Activated CD4-positive, CD25-positive, alpha-beta regulatory T cell treated with anti-CD3 and anti-CD28 coated beads, Interleukin-2, amount 50 U/mL, for 16 hours (primary cell): Measurements from ENCODE around the gene ANKRD40CL.
A peak's percentile ranks its signal among the peaks of the same experiment; 100 is the strongest.
"Not testable (repeated sequence)": the region's sequence is repeated elsewhere in the genome, so short reads cannot be mapped to it uniquely, and the experiment has no call there.

Source experiments
- DNase-seq: peaks from one replicate; pipeline ENCODE4 v3.0.0-alpha.2; 2020; ENCODE audit warnings: low read depth, low spot score

The ANKRD40CL gene

GRCh38 chr17:50762177-50762576 is 5.1 kb downstream of the ANKRD40CL start:
- no peak for DNase-seq

- DNase-seq: no peak
Observed at GRCh38 chr17:50758989-50759544, 8.3 kb downstream of the ANKRD40CL start.

- no peak for DNase-seq
Observed at GRCh38 chr17:50758524-50758923, 8.8 kb downstream of the ANKRD40CL start.

GRCh38 chr17:50754521-50754920 is 12.8 kb downstream of the ANKRD40CL start:
- DNase-seq: no peak

DNA sequence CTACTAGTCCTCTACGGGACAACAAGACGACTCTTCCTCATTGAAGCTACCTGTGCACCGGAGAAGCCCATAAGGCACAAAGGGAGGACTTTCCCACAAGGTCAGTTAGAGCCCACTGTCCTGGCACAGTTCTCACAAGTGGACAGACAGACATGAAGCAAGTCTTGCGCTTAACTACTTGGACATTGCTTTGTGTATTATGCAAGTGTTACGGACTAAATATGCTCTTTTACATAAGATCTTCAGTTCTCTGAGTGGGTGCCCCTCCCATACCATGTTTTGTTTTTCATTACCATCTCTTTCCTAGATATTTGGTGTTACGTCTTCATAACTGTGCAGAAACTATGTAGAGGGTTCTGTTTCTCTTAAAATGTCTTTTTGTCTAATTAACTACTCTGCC is 18.1 kb downstream of the ANKRD40CL start:
- DNase-seq: no peak

GRCh38 chr17:50745631-50746030 is 21.7 kb downstream of the ANKRD40CL start:
- no peak for DNase-seq

DNA sequence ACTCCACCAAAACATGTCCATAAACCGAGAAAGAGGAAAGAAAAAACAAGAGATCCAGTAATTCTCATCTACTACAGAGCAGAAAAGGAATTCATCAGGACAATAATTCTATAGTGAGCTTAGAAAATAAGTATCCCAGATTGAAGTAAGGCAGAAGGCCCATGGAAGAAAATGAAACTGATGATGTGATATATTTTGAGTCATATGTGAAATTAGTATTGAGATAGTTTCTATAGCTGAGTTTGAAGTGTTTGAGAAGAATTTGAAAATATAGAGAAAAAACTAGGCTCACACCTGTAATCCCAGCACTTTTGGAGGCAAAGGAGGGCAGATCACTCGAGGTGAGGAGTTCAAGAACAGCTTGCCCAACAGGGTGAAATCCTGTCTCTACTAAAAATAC is 28.2 kb downstream of the ANKRD40CL start:
- DNase-seq: no peak

DNA sequence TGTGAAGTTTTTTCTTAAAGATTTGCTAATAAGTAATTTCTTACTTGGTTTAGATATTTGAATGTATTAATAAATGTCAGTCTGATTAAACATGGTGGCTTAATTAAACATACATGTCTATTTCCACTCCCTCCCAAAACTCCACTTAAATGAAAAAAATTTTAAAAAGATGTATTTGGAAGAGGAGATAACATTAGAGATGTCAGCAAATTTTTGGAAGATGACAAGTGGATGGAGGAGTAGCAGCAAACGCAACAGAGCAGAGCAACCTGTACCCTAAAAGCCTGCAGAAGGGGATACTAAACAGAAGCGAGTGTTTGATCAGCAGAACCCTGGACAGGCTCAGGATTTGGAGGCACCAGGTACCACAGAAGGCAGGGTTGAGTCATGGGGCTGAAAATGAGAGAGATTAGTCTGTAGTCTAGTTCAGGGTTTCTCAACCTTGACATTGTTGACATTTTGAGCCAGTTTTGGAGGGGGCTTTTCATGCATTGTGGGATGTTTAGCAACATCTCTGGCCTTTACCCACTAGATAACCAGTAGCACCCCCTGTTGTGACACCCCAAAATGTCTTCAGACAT is 30.1 kb downstream of the ANKRD40CL start:
- no peak for DNase-seq

- DNase-seq: no peak
Observed at GRCh38 chr17:50735287-50735686, 32.0 kb downstream of the ANKRD40CL start.

GRCh38 chr17:50731575-50732460 is 35.5 kb downstream of the ANKRD40CL start:
- DNase-seq: no peak

DNA sequence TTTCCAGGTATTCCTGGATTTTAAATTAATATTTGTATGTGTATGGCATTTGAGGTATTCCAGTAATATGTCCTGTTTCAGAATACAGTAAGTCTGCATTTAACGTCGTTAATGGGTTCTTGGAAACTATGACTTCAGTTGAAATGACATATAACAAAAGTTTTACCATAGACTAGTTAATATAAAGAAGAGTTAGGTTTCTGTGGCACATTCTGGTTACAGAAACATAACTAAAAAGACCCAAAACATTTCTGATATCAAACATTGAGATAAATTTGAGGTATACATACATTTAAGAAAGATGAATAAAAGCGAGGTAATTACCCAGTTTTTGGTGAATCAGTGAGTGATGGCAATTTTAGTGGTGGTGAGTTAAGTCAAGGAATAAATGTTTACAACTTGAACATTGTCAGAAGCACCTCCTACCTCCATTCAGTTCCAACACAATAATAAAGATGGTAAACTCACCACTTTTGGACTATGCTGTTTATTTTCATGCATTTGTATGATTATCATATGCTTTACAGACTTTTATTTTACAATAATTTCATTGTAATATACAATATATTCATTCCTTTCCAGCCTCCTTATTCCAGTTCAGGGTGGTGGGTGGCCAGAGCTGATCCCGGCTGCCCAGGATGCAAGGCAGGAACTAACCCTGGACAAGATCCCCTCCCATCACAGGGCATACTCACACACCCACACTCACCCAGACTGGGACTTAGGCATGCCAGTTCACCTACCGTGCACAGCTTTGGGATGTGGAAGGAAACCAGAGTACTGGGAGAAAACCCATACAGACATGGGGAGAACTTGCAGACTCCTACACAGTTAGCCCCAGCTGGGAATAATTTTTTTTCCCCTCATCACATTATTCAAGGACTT is 38.2 kb downstream of the ANKRD40CL start:
- no peak for DNase-seq

DNA sequence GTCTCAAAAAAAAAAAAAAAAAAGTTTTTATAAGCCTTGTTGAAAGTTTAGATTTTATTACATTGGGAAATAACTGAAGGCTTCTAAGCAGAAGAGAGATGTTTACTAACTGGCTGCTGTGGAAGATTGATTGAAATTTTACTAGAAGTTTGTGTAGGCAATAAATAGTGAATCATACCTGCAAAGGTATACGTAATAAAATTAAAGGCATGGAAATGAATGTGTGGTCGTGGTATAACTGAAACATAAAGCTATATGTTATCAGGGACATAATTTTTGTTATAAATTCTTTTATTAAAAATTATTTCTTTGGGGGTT is 39.2 kb downstream of the ANKRD40CL start:
- no peak for DNase-seq

- DNase-seq: no peak
Observed at GRCh38 chr17:50725769-50726655, 41.3 kb downstream of the ANKRD40CL start.

DNA sequence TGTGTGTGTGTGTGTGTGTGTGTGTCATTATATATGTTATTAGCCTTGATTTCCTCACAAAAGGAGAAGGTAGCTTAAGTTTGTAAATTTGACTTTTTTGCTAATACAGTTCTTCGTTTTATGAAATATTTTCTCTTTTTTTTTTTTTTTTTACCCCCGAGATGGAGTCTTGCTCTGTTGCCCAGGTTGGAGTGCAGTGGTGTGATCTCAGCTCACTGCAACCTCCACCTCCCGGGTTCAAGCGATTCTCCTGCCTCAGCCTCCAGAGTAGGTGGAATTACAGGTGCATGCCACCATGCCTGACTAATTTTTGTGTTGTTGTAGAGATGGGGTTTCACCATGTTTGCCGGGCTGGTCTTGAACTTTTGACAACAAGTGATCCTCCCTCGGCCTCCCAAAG is 42.7 kb downstream of the ANKRD40CL start:
- not testable (repeated sequence) for DNase-seq

- DNase-seq: no peak
Observed at GRCh38 chr17:50722746-50723145, 44.6 kb downstream of the ANKRD40CL start.

DNA sequence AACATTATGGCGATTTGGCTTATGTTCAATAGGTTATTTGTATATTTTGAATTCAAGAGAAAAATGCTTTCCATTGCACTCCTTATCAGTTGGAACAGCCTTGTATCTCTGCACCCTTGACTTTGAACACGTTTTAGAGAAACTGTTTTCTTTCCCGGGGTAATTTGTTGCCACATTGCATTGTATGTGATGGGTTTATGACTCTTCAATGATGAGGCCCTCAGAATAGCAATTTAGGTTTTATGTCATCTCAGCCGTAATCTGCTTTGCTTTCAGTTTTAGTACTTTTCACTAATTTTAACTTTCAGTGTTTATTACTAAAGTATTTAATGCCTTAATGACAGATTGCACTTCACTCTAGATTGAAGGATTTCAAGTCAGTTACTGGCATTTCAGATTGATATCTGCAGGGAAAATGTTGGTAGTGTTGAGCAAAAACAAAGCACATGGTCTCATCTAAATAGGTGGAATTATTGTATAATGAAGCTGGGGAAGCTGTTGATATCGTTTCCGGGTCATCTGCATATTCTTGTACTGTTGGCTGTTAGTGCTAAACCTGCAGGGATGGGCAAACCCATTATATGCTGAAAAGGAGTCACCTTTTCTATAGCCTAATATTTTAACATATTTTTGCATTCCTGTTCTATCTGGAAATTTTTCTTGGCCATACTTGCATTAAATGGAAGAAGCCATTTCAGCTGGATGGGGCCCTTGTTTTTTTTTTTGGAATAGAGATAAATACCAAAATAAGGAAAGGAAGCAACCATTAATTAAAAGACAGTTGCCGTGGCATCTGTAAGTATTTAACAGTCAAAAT is 45.9 kb downstream of the ANKRD40CL start:
- DNase-seq: no peak

DNA sequence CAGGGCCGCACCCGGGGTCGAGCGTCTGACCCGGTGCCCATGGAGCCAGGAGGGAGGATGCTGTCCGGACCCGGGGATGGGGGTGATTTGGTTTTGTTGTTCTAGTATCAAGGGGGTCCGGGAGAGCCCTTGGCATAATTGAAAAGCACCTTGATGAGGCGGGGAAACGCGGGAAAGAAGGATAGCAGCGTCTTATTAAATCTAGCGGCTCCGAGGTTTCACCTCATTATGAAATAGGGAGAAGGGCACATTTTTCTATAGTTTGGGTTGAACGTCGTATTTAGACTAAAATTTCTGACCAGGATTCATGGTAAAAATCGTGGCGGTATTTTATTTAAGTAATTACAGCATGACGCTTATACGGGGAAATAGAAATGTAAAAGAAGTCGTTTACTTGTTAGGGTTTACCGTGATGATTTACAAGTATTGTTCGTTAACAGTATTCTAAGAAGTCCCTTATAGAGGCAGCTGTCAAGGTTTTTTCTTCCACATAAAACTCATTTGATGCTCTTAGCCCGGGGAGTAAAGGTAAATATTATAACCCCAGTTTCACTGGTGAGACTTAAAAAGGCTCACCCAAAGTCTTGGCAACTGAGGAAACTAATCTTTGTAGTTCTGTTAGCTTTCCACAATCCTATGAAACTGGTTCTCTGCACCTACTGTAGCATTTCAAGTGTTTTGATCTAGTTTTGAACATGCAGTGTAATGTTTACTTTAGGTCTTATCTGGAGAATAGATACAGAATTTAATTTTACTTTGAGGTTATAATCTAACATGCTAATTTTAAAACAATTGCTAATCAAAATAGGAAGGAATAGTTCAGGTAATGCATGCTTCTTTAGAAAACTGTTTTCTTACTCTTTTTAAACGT is 47.2 kb downstream of the ANKRD40CL start:
- no peak for DNase-seq

DNA sequence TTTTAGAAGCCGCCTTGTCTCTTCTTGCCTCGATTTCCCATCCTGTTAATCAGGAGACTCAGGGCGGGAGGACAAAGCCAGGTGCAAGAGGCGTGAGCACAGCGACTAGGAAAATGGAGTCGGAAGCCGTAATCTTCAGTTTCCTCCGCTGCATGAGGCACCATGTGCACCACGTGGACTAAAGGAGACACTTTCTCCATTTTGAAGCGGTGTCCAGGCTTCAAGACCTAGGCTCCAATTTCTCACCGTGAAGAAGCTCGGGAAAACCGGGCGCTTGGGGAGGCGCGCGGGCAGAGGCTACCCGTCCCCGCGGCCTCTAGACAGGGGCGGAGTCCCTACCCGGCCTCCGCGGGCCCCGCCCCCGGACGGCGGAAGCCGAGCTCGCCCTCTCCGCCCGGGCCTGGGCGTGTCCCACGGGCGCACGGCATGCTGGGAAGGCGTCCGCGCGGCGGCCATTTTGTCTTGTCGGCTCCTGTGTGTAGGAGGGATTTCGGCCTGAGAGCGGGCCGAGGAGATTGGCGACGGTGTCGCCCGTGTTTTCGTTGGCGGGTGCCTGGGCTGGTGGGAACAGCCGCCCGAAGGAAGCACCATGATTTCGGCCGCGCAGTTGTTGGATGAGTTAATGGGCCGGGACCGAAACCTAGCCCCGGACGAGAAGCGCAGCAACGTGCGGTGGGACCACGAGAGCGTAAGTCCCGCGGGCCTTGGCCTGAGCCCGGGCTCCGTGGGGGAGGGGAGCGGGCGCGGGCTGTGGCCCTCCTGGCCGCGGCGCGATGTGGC is 48.0 kb downstream of the ANKRD40CL start, which contains the start of gene LUC7L3:
Gene LUC7L3, plus strand, starts transcription at position 460 of the 780 bp plus-strand sequence. Its CDS starts 130 bp downstream, at position 590.
- peak; percentile 87 for DNase-seq
